GM20431 (cell line): ENCODE results near the gene RPL23.

Experiments
- in situ Hi-C: fragments of 300-500 bp; cut with MseI, MboI; formaldehyde crosslinking; loops from one replicate; pipeline ENCODE4 v1.15.0; 2020; ENCODE audit warnings: low sequenced_read_pairs; ENCODE audit not compliant: unreplicated experiment

Gene RPL23

DNA sequence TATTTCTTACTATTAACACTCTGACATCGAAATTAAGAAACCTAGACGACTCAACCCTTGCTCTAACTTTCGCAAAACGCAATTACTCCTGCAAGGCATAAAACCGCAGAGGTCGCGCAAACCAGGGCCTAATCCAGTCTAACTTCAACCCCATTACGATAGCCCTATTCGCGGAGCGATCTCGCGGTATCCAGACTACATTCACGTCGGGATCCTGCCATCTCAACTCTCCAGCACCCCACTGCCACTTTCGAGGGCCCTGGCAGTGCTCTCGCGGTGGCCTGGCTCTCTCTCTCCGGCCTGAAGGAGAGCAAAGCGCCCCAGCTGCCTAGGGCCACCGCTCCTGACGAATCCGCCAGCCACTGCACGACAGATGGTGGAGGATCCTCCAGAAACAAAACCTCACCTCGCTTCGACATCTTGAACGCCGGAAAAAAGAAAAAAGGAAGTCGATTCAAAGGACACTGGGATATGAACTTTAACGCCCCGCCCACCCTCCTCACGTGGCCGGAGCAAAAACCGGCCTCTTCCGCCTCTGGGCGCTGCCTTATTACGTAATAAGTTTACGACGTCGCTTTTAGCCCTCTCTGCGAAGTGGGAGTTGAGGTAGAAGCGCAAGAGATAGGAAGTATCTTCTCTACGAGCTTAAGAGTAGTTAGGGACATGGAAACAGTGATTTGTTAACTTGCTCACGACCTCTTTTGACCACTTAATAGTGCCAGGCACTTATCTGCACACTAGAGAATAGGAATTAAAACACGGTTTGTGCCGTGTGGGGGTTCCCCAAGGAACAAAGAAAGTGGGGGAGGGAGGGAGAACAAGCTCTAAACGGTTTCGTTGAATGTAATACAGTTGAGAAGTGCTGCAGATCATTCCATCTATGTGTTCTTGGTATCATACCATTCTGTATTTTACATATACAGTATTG lies at the start of gene RPL23:
Gene RPL23, minus strand, starts transcription at position 430 of the 928 bp plus-strand sequence. Its CDS starts 11 bp downstream, at position 419.
- in situ Hi-C loops = no loop called here

- in situ Hi-C loops = no loop called here
Observed at GRCh38 chr17:38900978-38901656, 47.6 kb upstream of the RPL23 start.

DNA sequence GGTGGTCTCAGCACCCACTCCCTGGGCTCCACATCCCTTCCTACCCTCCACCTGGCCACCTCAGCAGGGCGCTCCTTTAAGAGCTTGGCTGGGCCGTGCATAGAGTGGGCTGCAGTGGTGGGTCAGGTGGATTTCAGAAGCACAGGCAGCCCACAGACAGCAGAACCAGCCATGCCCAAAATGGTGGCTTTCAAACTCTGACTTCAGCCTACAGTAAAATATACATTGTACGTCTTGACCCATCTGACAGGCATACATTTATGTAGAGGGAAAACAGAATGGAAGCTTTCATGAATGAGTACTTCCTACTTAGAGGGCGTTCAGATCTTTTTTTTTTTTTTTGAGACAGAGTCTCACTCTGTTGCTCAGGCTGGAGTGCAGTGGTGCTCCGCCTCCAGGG lies 45.9 kb upstream of the RPL23 start:
- in situ Hi-C loops = no loop called here

GRCh38 chr17:38898812-38899348 lies 45.4 kb upstream of the RPL23 start:
- in situ Hi-C loops = no loop called here

DNA sequence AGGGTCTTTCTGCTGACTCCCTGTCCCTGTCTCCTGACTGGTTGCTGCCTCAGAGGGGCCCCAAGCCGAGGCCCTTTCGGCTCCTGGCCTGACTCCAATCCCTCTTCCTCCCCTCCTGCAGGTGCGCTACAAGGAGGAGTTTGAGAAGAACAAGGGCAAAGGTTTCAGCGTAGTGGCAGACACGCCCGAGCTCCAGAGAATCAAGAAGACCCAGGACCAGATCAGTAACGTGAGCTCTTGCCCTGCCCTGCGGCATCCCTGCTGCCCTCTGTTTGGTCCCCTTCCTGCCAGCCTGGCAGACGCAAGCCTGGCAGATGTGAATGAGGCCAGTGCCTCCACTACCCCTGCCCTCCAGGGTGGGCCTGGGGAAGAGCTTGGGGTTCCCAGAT lies 44.8 kb upstream of the RPL23 start:
- in situ Hi-C loops = no loop called here

- in situ Hi-C loops = no loop called here
Observed at GRCh38 chr17:38897671-38898290, 44.3 kb upstream of the RPL23 start.

DNA sequence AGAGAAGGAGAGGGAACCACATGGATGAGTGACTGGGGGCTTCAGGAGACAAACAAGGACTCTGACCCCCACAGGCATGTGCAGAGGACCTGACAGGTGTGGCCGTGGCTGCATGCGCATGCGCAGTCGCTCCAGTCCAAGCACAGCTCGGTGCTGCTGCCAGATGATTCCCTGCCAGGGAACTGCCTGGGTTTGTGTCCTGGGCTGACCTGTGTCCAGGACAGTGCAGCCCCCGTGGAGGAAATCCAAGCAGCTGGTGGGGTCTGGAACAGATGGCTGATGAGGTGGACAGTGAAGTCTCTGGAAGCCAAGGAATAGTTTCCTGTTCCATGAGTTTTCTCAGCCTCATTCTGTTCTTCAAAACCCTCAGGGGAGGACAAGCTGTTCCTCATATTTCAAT lies 43.7 kb upstream of the RPL23 start:
- in situ Hi-C loops = no loop called here

DNA sequence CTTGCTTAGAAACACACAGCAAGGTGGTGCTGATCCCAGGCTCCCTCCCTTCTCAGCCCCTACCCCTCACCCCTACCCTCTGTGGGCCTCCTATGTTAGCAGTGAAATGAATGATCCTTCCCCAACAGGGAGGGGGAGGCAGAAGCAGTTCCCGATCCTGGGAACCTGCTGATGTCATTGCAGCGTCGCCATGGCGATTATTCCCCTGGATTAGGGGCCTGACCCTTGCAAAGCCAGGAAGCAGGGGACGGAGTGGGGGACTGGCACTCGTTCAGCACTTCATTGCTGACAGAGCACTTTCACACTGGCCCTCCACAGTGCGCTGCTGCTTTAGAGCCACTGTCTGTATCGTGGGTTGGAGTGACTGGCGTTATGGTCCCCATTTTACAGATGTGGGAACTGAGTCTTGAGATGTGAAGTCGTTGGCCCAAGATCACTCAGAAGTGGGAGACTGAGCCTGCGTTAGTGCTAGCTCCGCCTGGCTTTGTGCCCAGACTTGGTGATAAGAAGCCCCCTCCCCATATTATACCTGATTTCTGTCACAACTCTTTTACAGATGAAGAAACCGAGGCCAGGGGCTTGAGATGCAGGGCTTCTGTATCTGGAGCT lies 42.9 kb upstream of the RPL23 start:
- in situ Hi-C loops = no loop called here

DNA sequence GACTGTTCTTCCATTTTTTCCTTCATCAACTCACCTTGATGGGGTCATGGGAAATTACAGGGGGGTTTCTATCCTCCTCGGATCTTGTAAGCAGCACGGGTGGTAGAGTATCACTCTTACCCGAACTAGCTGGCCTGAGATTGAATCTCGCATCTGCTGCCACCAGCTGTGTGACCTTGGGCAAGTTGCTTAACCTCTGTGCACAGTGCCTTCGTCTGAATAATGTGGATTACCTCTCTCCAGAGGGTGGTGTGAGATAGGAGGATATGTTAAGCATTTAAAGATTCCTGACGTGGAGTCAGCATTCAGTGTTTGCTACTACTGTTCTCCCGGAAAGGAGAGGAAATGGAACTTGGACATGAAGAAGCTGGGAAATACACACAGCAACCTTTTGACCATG lies 40.8 kb upstream of the RPL23 start:
- in situ Hi-C loops = no loop called here

GRCh38 chr17:38893607-38894006 lies 40.1 kb upstream of the RPL23 start:
- in situ Hi-C loops = no loop called here

GRCh38 chr17:38893113-38893512 lies 39.6 kb upstream of the RPL23 start:
- in situ Hi-C loops = no loop called here

DNA sequence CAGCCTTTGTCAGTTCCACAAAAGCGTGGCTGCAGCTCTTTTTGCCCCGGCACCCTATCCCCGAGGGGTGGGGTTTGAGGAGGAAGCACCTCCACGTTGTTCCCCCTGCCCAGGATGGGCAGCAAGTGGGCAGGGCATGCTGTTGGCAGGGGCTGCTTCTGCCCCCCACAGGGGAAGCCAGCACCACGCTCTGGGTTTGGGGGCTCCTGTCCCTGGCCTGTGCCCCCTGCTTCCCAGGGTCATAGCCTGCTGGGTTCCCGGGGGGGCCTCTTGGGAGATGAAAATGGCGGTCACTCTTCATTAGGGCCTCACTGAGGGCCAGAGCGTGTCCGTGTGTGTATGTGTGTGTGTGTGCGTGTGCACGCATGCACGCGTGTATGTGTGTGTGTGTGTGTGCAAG lies 39.1 kb upstream of the RPL23 start:
- in situ Hi-C loops = no loop called here

DNA sequence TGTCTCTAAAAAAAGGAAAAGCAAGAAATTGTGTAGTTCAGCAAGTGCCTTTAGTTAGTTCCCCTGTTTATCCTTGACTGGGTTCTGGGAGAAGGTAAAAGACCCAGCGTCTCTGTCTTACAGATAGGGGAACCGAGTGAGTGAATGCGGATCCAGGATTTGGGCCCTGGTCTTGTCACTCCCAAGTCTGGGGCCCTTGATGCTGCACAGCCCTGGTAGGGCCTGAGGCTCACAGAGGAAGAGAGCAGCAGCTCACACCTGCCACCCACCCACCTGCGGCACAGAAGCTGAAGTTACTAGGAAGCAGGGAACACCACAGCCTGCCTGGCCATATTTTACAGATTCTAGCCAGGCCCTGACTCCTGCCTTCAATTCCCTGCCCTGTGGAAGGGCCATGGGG lies 38.6 kb upstream of the RPL23 start:
- in situ Hi-C loops = no loop called here

DNA sequence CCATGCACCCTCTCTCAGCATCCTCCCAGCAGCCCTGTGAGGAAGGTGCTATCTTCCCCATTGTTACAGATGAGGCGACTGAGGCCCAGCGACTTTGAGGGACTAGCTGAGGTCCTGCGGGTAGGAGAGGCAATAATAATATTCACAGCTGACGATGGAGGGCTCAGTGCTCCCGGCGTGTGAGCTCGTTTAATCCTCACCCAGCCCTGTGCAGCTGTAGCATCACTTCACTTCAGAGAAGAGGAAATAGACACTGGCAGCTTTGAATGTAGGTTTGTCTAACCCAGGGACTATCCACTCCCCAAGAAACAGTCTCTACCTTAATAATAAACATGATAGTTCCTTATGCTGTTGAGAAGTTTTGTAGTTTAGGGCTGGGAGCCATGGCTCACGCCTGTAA lies 37.9 kb upstream of the RPL23 start:
- in situ Hi-C loops = no loop called here

GRCh38 chr17:38890410-38890746 lies 36.9 kb upstream of the RPL23 start:
- in situ Hi-C loops = no loop called here

DNA sequence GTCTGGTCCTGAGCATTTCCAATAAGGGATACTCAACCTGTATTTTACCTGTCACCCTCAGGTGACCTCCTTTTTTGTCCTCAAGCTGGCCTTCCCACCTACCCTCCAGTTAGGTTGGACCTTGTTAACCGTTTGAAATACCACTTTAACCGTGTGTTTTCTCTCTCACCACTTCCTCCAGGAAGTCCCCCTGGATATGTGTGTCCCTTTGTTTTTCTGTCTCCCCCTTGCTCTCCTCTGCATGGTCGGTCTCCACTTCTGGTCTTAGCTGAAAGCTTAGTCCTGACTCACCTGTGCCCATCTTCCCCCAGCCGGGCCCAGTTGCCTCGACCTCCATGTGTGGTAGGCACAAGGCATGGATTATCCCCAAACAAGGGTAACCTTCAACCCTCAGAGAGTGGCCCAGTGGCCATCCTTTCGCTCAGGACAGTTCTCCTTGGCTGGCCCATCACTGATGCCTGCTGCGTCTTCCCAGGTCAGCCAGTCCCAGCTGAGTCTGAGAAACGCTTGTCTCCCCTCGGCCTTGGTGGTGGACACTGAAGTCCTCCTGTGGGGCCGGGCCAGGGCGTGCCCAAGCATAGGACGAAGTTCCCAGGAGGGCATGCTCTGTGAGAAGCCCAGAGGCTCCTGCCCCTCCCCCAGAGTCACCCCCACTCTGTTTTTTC lies 36.4 kb upstream of the RPL23 start:
- in situ Hi-C loops = no loop called here

GRCh38 chr17:38888842-38889241 lies 35.3 kb upstream of the RPL23 start:
- in situ Hi-C loops = no loop called here

DNA sequence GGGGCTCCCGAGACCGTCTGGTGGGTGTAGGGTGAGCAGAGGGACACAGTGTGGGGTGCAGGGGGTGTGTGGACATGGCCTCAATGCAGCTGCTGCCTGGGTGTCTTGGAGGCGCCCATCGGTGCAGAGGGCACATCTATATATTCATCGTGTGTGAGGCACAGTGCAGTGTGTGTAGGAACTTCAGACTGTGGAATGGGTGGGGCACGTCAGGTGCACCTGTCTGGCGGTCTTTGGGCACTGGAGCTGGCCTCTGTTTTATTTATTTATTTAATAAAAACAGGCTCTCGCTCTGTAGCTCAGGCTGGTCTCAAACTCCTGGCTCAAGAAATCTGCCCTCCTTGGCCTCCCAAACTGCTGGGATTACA lies 33.1 kb upstream of the RPL23 start:
- in situ Hi-C loops = no loop called here

- in situ Hi-C loops = no loop called here
Observed at GRCh38 chr17:38885728-38886642, 32.5 kb upstream of the RPL23 start.
